ENCODE measurements around the gene APAF1.
A peak's percentile ranks its signal among the peaks of the same experiment; 100 is the strongest.

APAF1 gene

GRCh38 chr12:98730412-98730811 is 85.3 kb downstream of the APAF1 start:
- ATAC-seq (no peak), DNase-seq (no peak)
- H3K27me3 Mint-ChIP-seq = no peaks in the 10 kb centered on the region
- H3K4me1 Mint-ChIP-seq = no peaks in the 10 kb centered on the region
- H3K4me3 Mint-ChIP-seq = no peak overlapping the region
- no peak overlapping the region for H3K27ac Mint-ChIP-seq
- H3K9me3 Mint-ChIP-seq = no peaks in the 10 kb centered on the region
- H3K36me3 Mint-ChIP-seq (ENCODE audit: low read depth) = peaks cover 11% of the 10 kb centered on the region

- peaks cover 10% of the 10 kb centered on the region for H3K4me1 Mint-ChIP-seq
- DNase-seq = no peak
- no peak overlapping the region for H3K4me3 Mint-ChIP-seq
- ATAC-seq = no peak
- H3K27ac Mint-ChIP-seq = no peak overlapping the region
- no peaks in the 10 kb centered on the region for H3K27me3 Mint-ChIP-seq
- H3K36me3 Mint-ChIP-seq (ENCODE audit: low read depth) = peaks cover 3% of the 10 kb centered on the region
- H3K9me3 Mint-ChIP-seq = no peaks in the 10 kb centered on the region
These were observed 88.7 kb downstream of the APAF1 start for GRCh38 chr12:98733667-98734350.

DNA sequence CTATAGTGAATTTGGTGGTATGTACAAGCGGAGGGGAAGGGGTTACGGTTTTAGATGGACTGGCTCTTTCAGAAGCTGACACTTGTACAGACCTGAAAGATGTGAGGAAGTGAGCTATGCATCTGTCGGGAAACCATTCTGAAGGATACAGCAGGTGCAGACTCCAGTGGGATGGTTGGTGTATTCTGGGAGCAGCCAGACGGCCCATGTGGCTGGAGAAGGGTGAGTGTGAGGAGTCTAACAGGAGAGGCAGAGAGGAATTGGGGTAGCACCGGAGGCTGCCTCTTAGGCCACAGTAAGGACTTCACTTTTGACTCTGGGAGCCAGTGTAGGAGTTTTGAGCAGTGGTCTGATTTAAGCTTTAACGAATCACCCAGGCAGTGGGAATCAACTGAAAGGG is 90.7 kb downstream of the APAF1 start:
- DNase-seq (no peak), ATAC-seq (no peak)
- no peak overlapping the region for H3K27ac Mint-ChIP-seq
- H3K4me1 Mint-ChIP-seq = peaks cover 16% of the 10 kb centered on the region
- peaks cover 3% of the 10 kb centered on the region for H3K36me3 Mint-ChIP-seq (ENCODE audit: low read depth)
- no peaks in the 10 kb centered on the region for H3K9me3 Mint-ChIP-seq
- H3K27me3 Mint-ChIP-seq = no peaks in the 10 kb centered on the region
- H3K4me3 Mint-ChIP-seq = no peak overlapping the region

- Mint-ChIP-seq H3K27ac (no peak overlapping the region), H3K9me3 (no peaks in the 10 kb centered on the region)
- ATAC-seq = no peak
These were observed 91.5 kb downstream of the APAF1 start for GRCh38 chr12:98736352-98737321.

DNA sequence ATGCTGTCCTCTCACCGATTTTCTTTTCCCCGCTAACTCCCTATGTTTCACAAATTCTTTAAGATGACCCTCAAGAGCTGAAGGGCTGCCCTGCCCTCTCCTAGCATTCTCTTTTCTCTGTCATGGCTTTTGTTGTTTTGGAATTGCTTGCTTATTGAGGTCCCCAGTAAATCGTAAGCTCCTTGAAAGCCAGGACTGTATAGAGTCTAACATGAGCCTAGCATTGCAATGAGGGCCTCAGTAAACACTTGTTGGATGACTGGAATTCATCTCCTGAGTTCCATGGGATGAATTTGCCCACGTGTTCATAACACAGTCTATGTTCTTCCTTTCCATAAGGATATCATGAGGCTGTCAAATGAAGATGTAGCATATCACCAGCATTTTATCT is 92.2 kb downstream of the APAF1 start:
- Mint-ChIP-seq H3K4me3 (no peak overlapping the region), H3K36me3 (ENCODE audit: low read depth) (peaks cover 3% of the 10 kb centered on the region), H3K9me3 (no peaks in the 10 kb centered on the region), H3K4me1 (peaks cover 30% of the 10 kb centered on the region), H3K27ac (no peak overlapping the region), H3K27me3 (peaks cover 4% of the 10 kb centered on the region)
- ATAC-seq (no peak), DNase-seq (no peak)

More at GRCh38 chr12:98736352-98737321, 91.5 kb downstream of the APAF1 start:
- H3K4me3 Mint-ChIP-seq = no peak overlapping the region
- H3K27me3 Mint-ChIP-seq = peaks cover 3% of the 10 kb centered on the region
- H3K4me1 Mint-ChIP-seq = peaks cover 24% of the 10 kb centered on the region
- no peak for DNase-seq
- H3K36me3 Mint-ChIP-seq (ENCODE audit: low read depth) = peaks cover 3% of the 10 kb centered on the region

GRCh38 chr12:98738002-98738401 is 92.9 kb downstream of the APAF1 start:
- no peaks in the 10 kb centered on the region for H3K9me3 Mint-ChIP-seq
- peaks cover 10% of the 10 kb centered on the region for H3K27me3 Mint-ChIP-seq
- no peak overlapping the region for H3K27ac Mint-ChIP-seq
- DNase-seq (no peak), ATAC-seq (no peak)
- no peak overlapping the region for H3K4me3 Mint-ChIP-seq
- H3K4me1 Mint-ChIP-seq = peaks cover 35% of the 10 kb centered on the region
- H3K36me3 Mint-ChIP-seq (ENCODE audit: low read depth) = peaks cover 2% of the 10 kb centered on the region

- peak; percentile 17 for ATAC-seq
- Mint-ChIP-seq H3K4me1 (peaks cover 38% of the 10 kb centered on the region), H3K4me3 (no peak overlapping the region)
These were observed 93.4 kb downstream of the APAF1 start for GRCh38 chr12:98738539-98738938.

GRCh38 chr12:98740751-98741150 is 95.7 kb downstream of the APAF1 start:
- no peaks in the 10 kb centered on the region for H3K9me3 Mint-ChIP-seq
- H3K27ac Mint-ChIP-seq = peak overlapping the region; percentile 81
- peaks cover 40% of the 10 kb centered on the region for H3K4me1 Mint-ChIP-seq
- DNase-seq (no peak), ATAC-seq (no peak)
- H3K36me3 Mint-ChIP-seq (ENCODE audit: low read depth) = no peaks in the 10 kb centered on the region
- peaks cover 22% of the 10 kb centered on the region for H3K27me3 Mint-ChIP-seq
- H3K4me3 Mint-ChIP-seq = no peak overlapping the region

More at GRCh38 chr12:98738539-98738938, 93.4 kb downstream of the APAF1 start:
- H3K27ac Mint-ChIP-seq = no peak overlapping the region
- H3K36me3 Mint-ChIP-seq (ENCODE audit: low read depth) = peaks cover under 1% of the 10 kb centered on the region
- peaks cover 14% of the 10 kb centered on the region for H3K27me3 Mint-ChIP-seq
- no peak for DNase-seq
- no peaks in the 10 kb centered on the region for H3K9me3 Mint-ChIP-seq

GRCh38 chr12:98741196-98741555 is 96.1 kb downstream of the APAF1 start:
- Mint-ChIP-seq H3K9me3 (no peaks in the 10 kb centered on the region), H3K27me3 (peaks cover 23% of the 10 kb centered on the region), H3K4me1 (peaks cover 43% of the 10 kb centered on the region), H3K27ac (peak overlapping the region; percentile 81), H3K4me3 (peak overlapping the region; percentile 15), H3K36me3 (ENCODE audit: low read depth) (no peaks in the 10 kb centered on the region)
- ATAC-seq = peak; percentile 76
- peak; percentile 23 for DNase-seq

- peak; percentile 28 for ATAC-seq
- H3K4me1 Mint-ChIP-seq = peaks cover 47% of the 10 kb centered on the region
- peak overlapping the region; percentile 81 for H3K27ac Mint-ChIP-seq
These were observed 96.6 kb downstream of the APAF1 start for GRCh38 chr12:98741556-98742265.

GRCh38 chr12:98743362-98743953 is 98.4 kb downstream of the APAF1 start:
- Mint-ChIP-seq H3K4me3 (no peak overlapping the region), H3K36me3 (ENCODE audit: low read depth) (no peaks in the 10 kb centered on the region), H3K9me3 (no peaks in the 10 kb centered on the region), H3K4me1 (peaks cover 40% of the 10 kb centered on the region), H3K27me3 (peaks cover 36% of the 10 kb centered on the region), H3K27ac (no peak overlapping the region)
- ATAC-seq = no peak
- peak; percentile 53 for DNase-seq

More at GRCh38 chr12:98741556-98742265, 96.6 kb downstream of the APAF1 start:
- DNase-seq = peak; percentile 10
- Mint-ChIP-seq H3K4me3 (peak overlapping the region; percentile 15), H3K27me3 (peaks cover 27% of the 10 kb centered on the region), H3K36me3 (ENCODE audit: low read depth) (no peaks in the 10 kb centered on the region), H3K9me3 (no peaks in the 10 kb centered on the region)

- DNase-seq (no peak), ATAC-seq (no peak)
- no peak overlapping the region for H3K27ac Mint-ChIP-seq
- H3K4me3 Mint-ChIP-seq = no peak overlapping the region
- H3K4me1 Mint-ChIP-seq = peaks cover 36% of the 10 kb centered on the region
- peaks cover 41% of the 10 kb centered on the region for H3K27me3 Mint-ChIP-seq
- H3K36me3 Mint-ChIP-seq (ENCODE audit: low read depth) = no peaks in the 10 kb centered on the region
- H3K9me3 Mint-ChIP-seq = no peaks in the 10 kb centered on the region
These were observed 99.6 kb downstream of the APAF1 start for GRCh38 chr12:98744680-98745079.

DNA sequence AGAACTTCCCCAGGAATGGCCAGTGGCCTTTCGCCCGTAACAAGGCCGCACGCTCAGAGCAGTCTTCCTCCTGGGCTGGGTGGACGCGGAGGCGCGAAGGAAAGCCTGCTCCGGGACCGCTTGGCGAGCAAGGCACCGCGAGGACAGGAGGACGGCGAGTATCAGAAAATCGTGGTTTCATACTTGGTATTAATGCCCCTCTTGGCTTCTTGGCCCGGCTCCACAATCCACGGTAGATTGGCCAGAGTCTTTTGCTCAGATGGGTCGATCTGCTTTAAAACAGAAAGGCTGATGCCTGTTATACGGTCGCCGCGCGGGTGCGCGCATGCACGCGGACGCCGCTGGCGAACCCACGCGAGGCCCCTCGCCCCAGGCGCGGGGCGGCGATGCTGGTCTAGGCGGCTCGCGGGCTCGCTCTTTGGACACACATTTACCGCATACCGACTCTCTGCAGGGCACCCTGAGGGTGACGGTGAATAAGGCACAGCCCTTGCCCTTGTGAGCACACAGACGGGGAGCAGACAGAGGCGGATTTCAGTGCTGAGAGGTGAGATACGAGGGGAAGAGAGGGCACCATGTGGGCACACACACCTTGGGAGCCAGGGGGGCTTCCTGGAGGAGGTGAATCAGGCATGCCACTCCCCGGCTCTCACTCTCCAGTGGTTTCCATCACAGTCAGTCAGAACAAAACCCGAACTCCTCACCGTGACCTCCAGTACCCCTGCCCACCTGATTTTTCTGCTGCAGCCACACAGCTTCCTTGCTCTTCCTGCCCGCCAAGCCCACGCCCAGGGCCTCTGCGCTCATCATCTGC is 100.7 kb downstream of the APAF1 start:
- Mint-ChIP-seq H3K4me1 (peaks cover 31% of the 10 kb centered on the region), H3K4me3 (peak overlapping the region; percentile 68), H3K27ac (peak overlapping the region; percentile 61), H3K27me3 (peaks cover 48% of the 10 kb centered on the region), H3K9me3 (no peaks in the 10 kb centered on the region), H3K36me3 (ENCODE audit: low read depth) (no peaks in the 10 kb centered on the region)
- ATAC-seq (peak; percentile 51), DNase-seq (peak; percentile 37)

All from activated naive CD8-positive, alpha-beta T cell treated with anti-CD3 and anti-CD28 coated beads, Interleukin-2, amount 50 U/mL, for 24 hours (primary cell).